IMR-90 (cell line): ENCODE results near the gene PIAS2. TPM values are rescaled to one million over a fixed set of nuclear protein-coding genes. Genes with fewer than 3 reads are reported as not detected.

Source experiments
- ATAC-seq: fragments of 200-7000 bp; cut with Tn5 transposase; 2 replicates; pipeline ENCODE4 v1.9.1; 2020; ENCODE audit warnings: low read depth, mild to moderate bottlenecking, moderate library complexity
- BruUV-seq: library from RNA; stranded (reverse); fragments of 400-500 nt; replicated peaks from 2 replicates; lab custom pipeline; 2021; lab: Mats Ljungman, UMichigan
- CTCF ChIA-PET: fragments of 300-600 bp; formaldehyde crosslinking; extraction: SDS; loops from one replicate; lab custom pipeline; 2021; ENCODE audit warnings: antibody characterized with exemption; lab: Yijun Ruan, JAX
- POLR2A ChIA-PET: fragments of 300-600 bp; sonication (Branson Sonifier 250); formaldehyde crosslinking; loops from one replicate; lab custom pipeline; 2022; ENCODE audit warnings: antibody characterized with exemption; ENCODE audit not compliant: unreplicated experiment; lab: Charles Lee
- DNase-seq: peaks from one replicate; pipeline ENCODE4 v3.0.0; 2013
- H2AFZ ChIP-seq: replicated peaks from 2 replicates; pipeline ENCODE3; 2013; ENCODE audit warnings: low read length, mild to moderate bottlenecking; ENCODE audit not compliant: poor library complexity
- H2AK5ac ChIP-seq: 2 replicates; pipeline ENCODE4 v1.6.1; 2013; ENCODE audit warnings: low read depth, low read length, inconsistent platforms
- H2AK9ac ChIP-seq: replicated peaks from 2 replicates; pipeline ENCODE3; 2013; ENCODE audit warnings: mild to moderate bottlenecking, low read depth, low read length, moderate library complexity; ENCODE audit not compliant: poor library complexity
- H2BK120ac ChIP-seq: 2 replicates; pipeline ENCODE4 v1.6.1; 2013; ENCODE audit warnings: low read depth, low read length, inconsistent platforms
- H2BK15ac ChIP-seq: 3 replicates; pipeline ENCODE4 v1.6.1; 2013; ENCODE audit warnings: low read depth, low read length, inconsistent platforms
- H2BK20ac ChIP-seq: 2 replicates; pipeline ENCODE4 v1.6.1; 2013; ENCODE audit warnings: low read depth, mild to moderate bottlenecking, inconsistent platforms, low read length, moderate library complexity
- H2BK5ac ChIP-seq: 2 replicates; pipeline ENCODE4 v1.6.1; 2013; ENCODE audit warnings: mild to moderate bottlenecking, low read depth, low read length, inconsistent platforms; ENCODE audit not compliant: poor library complexity, severe bottlenecking
- H3K14ac ChIP-seq: replicated peaks from 2 replicates; pipeline ENCODE4 v1.6.1; 2013; ENCODE audit warnings: low read depth, low read length, inconsistent platforms
- H3K18ac ChIP-seq: 2 replicates; pipeline ENCODE4 v1.6.1; 2013; ENCODE audit warnings: low read depth, low read length, control low read depth
- H3K23ac ChIP-seq: 2 replicates; pipeline ENCODE4 v1.6.1; 2013; ENCODE audit warnings: low read depth, low read length, inconsistent platforms
- H3K27ac ChIP-seq: 2 replicates; pipeline ENCODE4 v1.5.1; 2013; ENCODE audit warnings: mild to moderate bottlenecking, control low read depth, low read length; ENCODE audit not compliant: insufficient read depth
- H3K27me3 ChIP-seq: 2 replicates; pipeline ENCODE4 v1.6.1; 2013; ENCODE audit warnings: low read length; ENCODE audit not compliant: control insufficient read depth, insufficient read depth
- H3K36me3 ChIP-seq: 2 replicates; pipeline ENCODE4 v1.6.1; 2013; ENCODE audit warnings: low read length, mixed read lengths; ENCODE audit not compliant: control insufficient read depth, insufficient read depth
- H3K4ac ChIP-seq: 2 replicates; pipeline ENCODE4 v1.6.1; 2013; ENCODE audit warnings: low read depth, low read length, inconsistent platforms
- H3K4me1 ChIP-seq: 2 replicates; pipeline ENCODE4 v1.6.1; 2013; ENCODE audit warnings: low read length, mixed read lengths; ENCODE audit not compliant: control insufficient read depth, insufficient read depth
- H3K4me2 ChIP-seq: 2 replicates; pipeline ENCODE4 v1.6.1; 2013; ENCODE audit warnings: low read depth, mild to moderate bottlenecking, control low read depth, low read length, moderate library complexity
- H3K4me3 ChIP-seq: 2 replicates; pipeline ENCODE4 v1.5.1; 2013; ENCODE audit warnings: low read depth, mild to moderate bottlenecking, control low read depth, low read length, moderate library complexity; ENCODE audit not compliant: insufficient read depth
- H3K56ac ChIP-seq: 2 replicates; pipeline ENCODE4 v1.6.1; 2013; ENCODE audit warnings: low read length, inconsistent platforms; ENCODE audit not compliant: insufficient read depth; ENCODE audit errors: extremely low read depth
- H3K79me1 ChIP-seq, 2 experiments: 2 replicates each; pipeline ENCODE4 v1.6.1; 2013; ENCODE audit warnings: low read length in 2 of 2, inconsistent platforms in 1 of 2, low read depth in 1 of 2
- H3K9ac ChIP-seq: 2 replicates; pipeline ENCODE4 v1.6.1; 2013; ENCODE audit warnings: low read depth, low read length, control low read depth
- H3K9me1 ChIP-seq: 2 replicates; pipeline ENCODE4 v1.6.1; 2013; ENCODE audit warnings: low read length, inconsistent platforms; ENCODE audit not compliant: insufficient read depth
- H3K9me3 ChIP-seq: 2 replicates; pipeline ENCODE4 v1.6.1; 2013; ENCODE audit warnings: low read length; ENCODE audit not compliant: control insufficient read depth, insufficient read depth
- H4K20me1 ChIP-seq: 2 replicates; pipeline ENCODE4 v1.6.1; 2013; ENCODE audit warnings: low read length, inconsistent platforms; ENCODE audit not compliant: insufficient read depth
- H4K5ac ChIP-seq: 2 replicates; pipeline ENCODE4 v1.6.1; 2013; ENCODE audit warnings: mild to moderate bottlenecking, low read depth, low read length, control low read depth
- H4K8ac ChIP-seq, 2 experiments: 2 replicates each; pipeline ENCODE4 v1.6.1; 2013; ENCODE audit warnings: low read depth in 2 of 2, low read length in 2 of 2, control low read depth in 1 of 2, inconsistent platforms in 1 of 2
- H4K91ac ChIP-seq: 2 replicates; pipeline ENCODE4 v1.6.1; 2013; ENCODE audit warnings: low read depth, low read length, inconsistent platforms; ENCODE audit not compliant: insufficient read depth
- CEBPB ChIP-seq: IDR thresholded peaks from 2 replicates; pipeline ENCODE4 v1.6.1; 2012; ENCODE audit warnings: low read depth, low read length, improper control_type of control experiment
- CHD1 ChIP-seq: IDR thresholded peaks from 2 replicates; pipeline ENCODE4 v1.6.1; 2012; ENCODE audit warnings: low read depth, low read length, improper control_type of control experiment
- CTCF ChIP-seq: conservative IDR thresholded peaks from 2 replicates; pipeline ENCODE4 v1.5.1; 2012; ENCODE audit warnings: mild to moderate bottlenecking, low read depth, low read length, improper control_type of control experiment
- FOS ChIP-seq: fragments of 150-350 bp; IDR thresholded peaks from 2 replicates; pipeline ENCODE4 v1.6.1; 2016; ENCODE audit warnings: low read depth, low read length
- MXI1 ChIP-seq: IDR thresholded peaks from 2 replicates; pipeline ENCODE4 v1.6.1; 2012; ENCODE audit warnings: low read depth, mild to moderate bottlenecking, low read length, moderate library complexity, borderline replicate concordance
- NFE2L2 ChIP-seq: fragments of 150-350 bp; IDR thresholded peaks from 2 replicates; pipeline ENCODE4 v1.6.1; 2016; ENCODE audit warnings: low read depth, mild to moderate bottlenecking, low read length
- RAD21 ChIP-seq: IDR thresholded peaks from 2 replicates; pipeline ENCODE4 v1.6.1; 2012; ENCODE audit warnings: low read length, improper control_type of control experiment
- RCOR1 ChIP-seq: IDR thresholded peaks from 2 replicates; pipeline ENCODE4 v1.6.1; 2012; ENCODE audit warnings: mild to moderate bottlenecking, low read length, improper control_type of control experiment; ENCODE audit not compliant: insufficient replicate concordance
- RFX5 ChIP-seq: IDR thresholded peaks from 2 replicates; pipeline ENCODE4 v1.8.0; 2012; ENCODE audit warnings: low read depth, mild to moderate bottlenecking, low read length, moderate library complexity
- WGBS, 2 experiments: methylation state at CpG; one replicate each; pipeline versions ENCODE4 v1.1.5 to v1.1.7; 2013; ENCODE audit warnings: missing lambda C conversion rate in 2 of 2; ENCODE audit not compliant: insufficient read length in 1 of 2; ENCODE audit errors: extremely low coverage in 2 of 2; 5-methylcytosine and 5-hydroxymethylcytosine counted together
- dilution Hi-C: fragments of 300-500 bp; cut with HindIII; formaldehyde crosslinking; loops from one replicate; pipeline ENCODE4 v1.14.3; 2018; ENCODE audit warnings: low sequenced_read_pairs; ENCODE audit not compliant: unreplicated experiment
- in situ Hi-C: fragments of 300-500 bp; cut with MboI; formaldehyde crosslinking; loops from 3 replicates; pipeline ENCODE4 v1.14.3; 2019; ENCODE audit warnings: low sequenced_read_pairs, inconsistent platforms, mixed read lengths
- intact Hi-C: fragments of 100-400 bp; cut with micrococcal nuclease; formaldehyde crosslinking; loops from 2 replicates; pipeline ENCODE4 v1.10.0; 2022
- polyA plus RNA-seq, 3 experiments: library from polyadenylated mRNA; depleted of rRNA; stranded (reverse); fragments of >200 nt; gene quantifications; 2 replicates each; pipeline ENCODE4 v1.2.3, GENCODE V29; 2012; ENCODE audit warnings: low replicate concordance in 1 of 3
- total RNA-seq: library from RNA; depleted of rRNA; stranded (reverse); fragments of >200 nt; gene quantifications from 2 replicates; pipeline ENCODE4 v1.2.3, GENCODE V29; 2012

PIAS2 gene
- total and polyA plus RNA-seq, 2 of the 4 experiments (the other 2 are of a cell fraction): 15.1 to 28.9 TPM

- no peaks in the 10 kb centered on the region; the same call in 1 of the 2 replicates for H3K9me1 ChIP-seq
- no peak for TF ChIP-seq FOS
- no peak for TF ChIP-seq RAD21
- no peak for TF ChIP-seq RCOR1
- no peak for TF ChIP-seq CHD1
- TF ChIP-seq CTCF: no peak
- no peak for TF ChIP-seq MXI1
- TF ChIP-seq NFE2L2: no peak
- TF ChIP-seq RFX5: no peak
- TF ChIP-seq CEBPB: no peak
- peak overlapping the region; percentile 7 to 95; a peak in 3 of 4 replicates for H4K8ac ChIP-seq
- no peak overlapping the region for H2BK20ac ChIP-seq
- H3K36me3 ChIP-seq: no peaks in the 10 kb centered on the region
- H3K56ac ChIP-seq: peak overlapping the region; percentile 29; the same call in 1 of the 2 replicates
- peaks cover 21 to 42% of the 10 kb centered on the region in 2 experiments for H3K79me1 ChIP-seq
- no peak overlapping the region for H2BK120ac ChIP-seq
- ChIA-PET POLR2A (interaction anchor here (0.6 kb wide), 1 partner anchor 852 kb away, joined by 3 read pairs; no protein-coding TSS in a partner anchor), CTCF (no interaction called here)
- peak overlapping the region; percentile 90; the same call in 1 of the 2 replicates for H3K23ac ChIP-seq
- H3K4me2 ChIP-seq: peak overlapping the region; percentile 68
- H2AK5ac ChIP-seq: no peak overlapping the region
- no TSS peak for BruUV-seq
- in situ Hi-C loops: no loop called here
- peak overlapping the region; percentile 80 for H3K4ac ChIP-seq
- peak overlapping the region; percentile 23 for H4K5ac ChIP-seq
- DNase-seq (peak; percentile 37), ATAC-seq (peak; percentile 20)
- WGBS, 2 experiments: 35% methylated on average over 12 of the region's 33 CpGs; no CpG with 5 or more reads in 1 of the 2 experiments
- H2BK15ac ChIP-seq: no peak overlapping the region
- H3K9ac ChIP-seq: peak overlapping the region; percentile 71
- dilution Hi-C loops: no loop called here
- no peaks in the 10 kb centered on the region for H3K9me3 ChIP-seq
- peak overlapping the region; percentile 85 for H3K27ac ChIP-seq
- H2AK9ac ChIP-seq: peak overlapping the region; percentile 84
- H3K14ac ChIP-seq: peak overlapping the region; percentile 81
- peak overlapping the region; percentile 47 for H2BK5ac ChIP-seq
- intact Hi-C loops: loop anchor here (1.0 kb wide), 1 partner anchor 21 kb away; no protein-coding TSS in a partner anchor
- peak overlapping the region; percentile 14; the same call in 1 of the 2 replicates for H3K18ac ChIP-seq
- H3K4me1 ChIP-seq: peaks cover 2% of the 10 kb centered on the region; the same call in 1 of the 2 replicates
- H3K27me3 ChIP-seq: no peaks in the 10 kb centered on the region
- H2AFZ ChIP-seq: peak overlapping the region; percentile 98
- peaks cover 4% of the 10 kb centered on the region; the same call in 1 of the 2 replicates for H4K20me1 ChIP-seq
- peak overlapping the region; percentile 85 for H3K4me3 ChIP-seq
- H4K91ac ChIP-seq: peak overlapping the region; percentile 70; the same call in 1 of the 2 replicates
Observed at GRCh38 chr18:46917803-46918600, 695 bp upstream of the PIAS2 start.
